IMR-90 (cell line): ENCODE data around the gene CREB3L1. TPM values are rescaled to one million over a fixed set of nuclear protein-coding genes. Genes with fewer than 3 reads are reported as not detected.

Source experiments
- ATAC-seq: fragments of 200-7000 bp; cut with Tn5 transposase; 2 replicates; pipeline ENCODE4 v1.9.1; 2020; ENCODE audit warnings: low read depth, mild to moderate bottlenecking, moderate library complexity
- BruUV-seq: library from RNA; stranded (reverse); fragments of 400-500 nt; replicated peaks from 2 replicates; lab custom pipeline; 2021; lab: Mats Ljungman, UMichigan
- CTCF ChIA-PET: fragments of 300-600 bp; formaldehyde crosslinking; extraction: SDS; loops from one replicate; lab custom pipeline; 2021; ENCODE audit warnings: antibody characterized with exemption; lab: Yijun Ruan, JAX
- POLR2A ChIA-PET: fragments of 300-600 bp; sonication (Branson Sonifier 250); formaldehyde crosslinking; loops from one replicate; lab custom pipeline; 2022; ENCODE audit warnings: antibody characterized with exemption; ENCODE audit not compliant: unreplicated experiment; lab: Charles Lee
- DNase-seq: peaks from one replicate; pipeline ENCODE4 v3.0.0; 2013
- H2AFZ ChIP-seq: replicated peaks from 2 replicates; pipeline ENCODE3; 2013; ENCODE audit warnings: low read length, mild to moderate bottlenecking; ENCODE audit not compliant: poor library complexity
- H2AK5ac ChIP-seq: 2 replicates; pipeline ENCODE4 v1.6.1; 2013; ENCODE audit warnings: low read depth, low read length, inconsistent platforms
- H2AK9ac ChIP-seq: replicated peaks from 2 replicates; pipeline ENCODE3; 2013; ENCODE audit warnings: mild to moderate bottlenecking, low read depth, low read length, moderate library complexity; ENCODE audit not compliant: poor library complexity
- H2BK120ac ChIP-seq: 2 replicates; pipeline ENCODE4 v1.6.1; 2013; ENCODE audit warnings: low read depth, low read length, inconsistent platforms
- H2BK15ac ChIP-seq: 3 replicates; pipeline ENCODE4 v1.6.1; 2013; ENCODE audit warnings: low read depth, low read length, inconsistent platforms
- H2BK20ac ChIP-seq: 2 replicates; pipeline ENCODE4 v1.6.1; 2013; ENCODE audit warnings: low read depth, mild to moderate bottlenecking, inconsistent platforms, low read length, moderate library complexity
- H2BK5ac ChIP-seq: 2 replicates; pipeline ENCODE4 v1.6.1; 2013; ENCODE audit warnings: mild to moderate bottlenecking, low read depth, low read length, inconsistent platforms; ENCODE audit not compliant: poor library complexity, severe bottlenecking
- H3K14ac ChIP-seq: replicated peaks from 2 replicates; pipeline ENCODE4 v1.6.1; 2013; ENCODE audit warnings: low read depth, low read length, inconsistent platforms
- H3K18ac ChIP-seq: 2 replicates; pipeline ENCODE4 v1.6.1; 2013; ENCODE audit warnings: low read depth, low read length, control low read depth
- H3K23ac ChIP-seq: 2 replicates; pipeline ENCODE4 v1.6.1; 2013; ENCODE audit warnings: low read depth, low read length, inconsistent platforms
- H3K27ac ChIP-seq: 2 replicates; pipeline ENCODE4 v1.5.1; 2013; ENCODE audit warnings: mild to moderate bottlenecking, control low read depth, low read length; ENCODE audit not compliant: insufficient read depth
- H3K27me3 ChIP-seq: 2 replicates; pipeline ENCODE4 v1.6.1; 2013; ENCODE audit warnings: low read length; ENCODE audit not compliant: control insufficient read depth, insufficient read depth
- H3K36me3 ChIP-seq: 2 replicates; pipeline ENCODE4 v1.6.1; 2013; ENCODE audit warnings: low read length, mixed read lengths; ENCODE audit not compliant: control insufficient read depth, insufficient read depth
- H3K4ac ChIP-seq: 2 replicates; pipeline ENCODE4 v1.6.1; 2013; ENCODE audit warnings: low read depth, low read length, inconsistent platforms
- H3K4me1 ChIP-seq: 2 replicates; pipeline ENCODE4 v1.6.1; 2013; ENCODE audit warnings: low read length, mixed read lengths; ENCODE audit not compliant: control insufficient read depth, insufficient read depth
- H3K4me2 ChIP-seq: 2 replicates; pipeline ENCODE4 v1.6.1; 2013; ENCODE audit warnings: low read depth, mild to moderate bottlenecking, control low read depth, low read length, moderate library complexity
- H3K4me3 ChIP-seq: 2 replicates; pipeline ENCODE4 v1.5.1; 2013; ENCODE audit warnings: low read depth, mild to moderate bottlenecking, control low read depth, low read length, moderate library complexity; ENCODE audit not compliant: insufficient read depth
- H3K56ac ChIP-seq: 2 replicates; pipeline ENCODE4 v1.6.1; 2013; ENCODE audit warnings: low read length, inconsistent platforms; ENCODE audit not compliant: insufficient read depth; ENCODE audit errors: extremely low read depth
- H3K79me1 ChIP-seq, 2 experiments: 2 replicates each; pipeline ENCODE4 v1.6.1; 2013; ENCODE audit warnings: low read length in 2 of 2, inconsistent platforms in 1 of 2, low read depth in 1 of 2
- H3K9ac ChIP-seq: 2 replicates; pipeline ENCODE4 v1.6.1; 2013; ENCODE audit warnings: low read depth, low read length, control low read depth
- H3K9me1 ChIP-seq: 2 replicates; pipeline ENCODE4 v1.6.1; 2013; ENCODE audit warnings: low read length, inconsistent platforms; ENCODE audit not compliant: insufficient read depth
- H3K9me3 ChIP-seq: 2 replicates; pipeline ENCODE4 v1.6.1; 2013; ENCODE audit warnings: low read length; ENCODE audit not compliant: control insufficient read depth, insufficient read depth
- H4K20me1 ChIP-seq: 2 replicates; pipeline ENCODE4 v1.6.1; 2013; ENCODE audit warnings: low read length, inconsistent platforms; ENCODE audit not compliant: insufficient read depth
- H4K5ac ChIP-seq: 2 replicates; pipeline ENCODE4 v1.6.1; 2013; ENCODE audit warnings: mild to moderate bottlenecking, low read depth, low read length, control low read depth
- H4K8ac ChIP-seq, 2 experiments: 2 replicates each; pipeline ENCODE4 v1.6.1; 2013; ENCODE audit warnings: low read depth in 2 of 2, low read length in 2 of 2, control low read depth in 1 of 2, inconsistent platforms in 1 of 2
- H4K91ac ChIP-seq: 2 replicates; pipeline ENCODE4 v1.6.1; 2013; ENCODE audit warnings: low read depth, low read length, inconsistent platforms; ENCODE audit not compliant: insufficient read depth
- BHLHE40 ChIP-seq: fragments of 150-350 bp; IDR thresholded peaks from 2 replicates; pipeline ENCODE4 v1.6.1; 2016; ENCODE audit warnings: mild to moderate bottlenecking, low read depth, low read length
- CEBPB ChIP-seq: IDR thresholded peaks from 2 replicates; pipeline ENCODE4 v1.6.1; 2012; ENCODE audit warnings: low read depth, low read length, improper control_type of control experiment
- CHD1 ChIP-seq: IDR thresholded peaks from 2 replicates; pipeline ENCODE4 v1.6.1; 2012; ENCODE audit warnings: low read depth, low read length, improper control_type of control experiment
- MAFK ChIP-seq: IDR thresholded peaks from 2 replicates; pipeline ENCODE4 v1.6.1; 2012; ENCODE audit warnings: low read depth, low read length, improper control_type of control experiment
- MAZ ChIP-seq: IDR thresholded peaks from 2 replicates; pipeline ENCODE4 v1.6.1; 2012; ENCODE audit warnings: low read depth, mild to moderate bottlenecking, low read length, improper control_type of control experiment, moderate library complexity, borderline replicate concordance
- MXI1 ChIP-seq: IDR thresholded peaks from 2 replicates; pipeline ENCODE4 v1.6.1; 2012; ENCODE audit warnings: low read depth, mild to moderate bottlenecking, low read length, moderate library complexity, borderline replicate concordance
- NFE2L2 ChIP-seq: fragments of 150-350 bp; IDR thresholded peaks from 2 replicates; pipeline ENCODE4 v1.6.1; 2016; ENCODE audit warnings: low read depth, mild to moderate bottlenecking, low read length
- POLR2A ChIP-seq: IDR thresholded peaks from 2 replicates; pipeline ENCODE4 v1.6.1; 2012; ENCODE audit warnings: mild to moderate bottlenecking, low read depth, low read length
- RAD21 ChIP-seq: IDR thresholded peaks from 2 replicates; pipeline ENCODE4 v1.6.1; 2012; ENCODE audit warnings: low read length, improper control_type of control experiment
- RCOR1 ChIP-seq: IDR thresholded peaks from 2 replicates; pipeline ENCODE4 v1.6.1; 2012; ENCODE audit warnings: mild to moderate bottlenecking, low read length, improper control_type of control experiment; ENCODE audit not compliant: insufficient replicate concordance
- WGBS, 2 experiments: methylation state at CpG; one replicate each; pipeline versions ENCODE4 v1.1.5 to v1.1.7; 2013; ENCODE audit warnings: missing lambda C conversion rate in 2 of 2; ENCODE audit not compliant: insufficient read length in 1 of 2; ENCODE audit errors: extremely low coverage in 2 of 2; 5-methylcytosine and 5-hydroxymethylcytosine counted together
- dilution Hi-C: fragments of 300-500 bp; cut with HindIII; formaldehyde crosslinking; loops from one replicate; pipeline ENCODE4 v1.14.3; 2018; ENCODE audit warnings: low sequenced_read_pairs; ENCODE audit not compliant: unreplicated experiment
- in situ Hi-C: fragments of 300-500 bp; cut with MboI; formaldehyde crosslinking; loops from 3 replicates; pipeline ENCODE4 v1.14.3; 2019; ENCODE audit warnings: low sequenced_read_pairs, inconsistent platforms, mixed read lengths
- intact Hi-C: fragments of 100-400 bp; cut with micrococcal nuclease; formaldehyde crosslinking; loops from 2 replicates; pipeline ENCODE4 v1.10.0; 2022
- polyA plus RNA-seq, 3 experiments: library from polyadenylated mRNA; depleted of rRNA; stranded (reverse); fragments of >200 nt; gene quantifications; 2 replicates each; pipeline ENCODE4 v1.2.3, GENCODE V29; 2012; ENCODE audit warnings: low replicate concordance in 1 of 3
- total RNA-seq: library from RNA; depleted of rRNA; stranded (reverse); fragments of >200 nt; gene quantifications from 2 replicates; pipeline ENCODE4 v1.2.3, GENCODE V29; 2012
- TF ChIP-seq, protein P1 (sequence below): fragments of 150-350 bp; IDR thresholded peaks from 2 replicates; pipeline ENCODE4 v1.6.1; 2016; ENCODE audit warnings: low read depth, mild to moderate bottlenecking, low read length, moderate library complexity, borderline replicate concordance
- TF ChIP-seq, protein P2 (sequence below): conservative IDR thresholded peaks from 2 replicates; pipeline ENCODE4 v1.5.1; 2012; ENCODE audit warnings: mild to moderate bottlenecking, low read depth, low read length, improper control_type of control experiment
- TF ChIP-seq, protein P3 (sequence below): fragments of 150-350 bp; IDR thresholded peaks from 2 replicates; pipeline ENCODE4 v1.6.1; 2017; ENCODE audit warnings: mild to moderate bottlenecking, antibody characterized with exemption, low read length, low read depth

Gene CREB3L1
- total and polyA plus RNA-seq, 2 of the 4 experiments (the other 2 are of a cell fraction): 8.1 to 82.3 TPM

DNA sequence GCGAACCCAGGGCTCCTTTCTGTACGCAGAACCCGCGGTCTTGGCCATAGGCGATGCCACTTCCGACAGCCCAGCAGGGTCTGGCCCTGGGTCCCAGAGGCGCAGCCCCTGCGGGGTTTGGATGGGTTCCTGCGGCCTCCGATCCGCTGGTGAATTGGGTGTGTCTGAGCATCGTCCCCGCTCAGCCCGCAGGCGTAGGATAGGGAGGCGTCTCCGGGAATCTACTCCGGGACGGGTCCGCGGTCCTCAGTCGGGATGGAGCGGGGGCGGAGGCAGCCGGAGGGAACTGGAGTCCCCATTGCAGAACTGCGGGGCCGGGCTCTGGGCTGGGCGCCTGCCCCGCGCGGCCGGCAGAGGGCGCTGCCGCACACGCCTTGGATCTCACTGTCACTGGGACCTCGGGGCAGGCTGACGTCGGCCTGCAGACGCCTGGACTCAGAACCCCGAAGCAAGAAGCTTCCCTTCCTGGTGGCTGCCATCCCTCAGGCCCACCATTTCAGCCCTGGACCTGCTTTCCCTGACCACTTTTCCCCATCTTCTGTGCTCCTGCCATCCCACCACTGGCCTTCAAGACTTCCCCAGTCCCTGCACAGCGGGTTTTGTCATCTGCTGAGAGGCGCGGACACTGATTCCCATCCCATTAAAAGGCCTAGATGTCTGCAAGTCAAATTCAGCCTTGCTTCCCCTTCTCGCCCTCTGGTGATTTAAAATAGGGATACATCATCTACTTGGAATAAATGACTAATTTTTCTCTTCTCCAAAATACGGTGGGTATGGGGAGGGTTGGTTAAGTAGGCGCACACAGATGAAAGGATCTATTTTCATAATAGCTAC is 38.3 kb upstream of the CREB3L1 start:
- Histone ChIP-seq H3K27me3 (no peaks in the 10 kb centered on the region), H4K5ac (peak overlapping the region; percentile 92), H3K4me2 (peak overlapping the region; percentile 80), H3K4me1 (peaks cover 29% of the 10 kb centered on the region), H3K18ac (peak overlapping the region; percentile 90), H3K23ac (peak overlapping the region; percentile 91), H2AK5ac (peak overlapping the region; percentile 86), H3K9me1 (peaks cover 10% of the 10 kb centered on the region), H3K4ac (peak overlapping the region; percentile 97), H2AK9ac (peak overlapping the region; percentile 92), H3K4me3 (peak overlapping the region; percentile 41), H3K56ac (peak overlapping the region; percentile 82; the same call in 1 of the 2 replicates), H3K36me3 (no peaks in the 10 kb centered on the region), H4K8ac (peak overlapping the region; percentile 72 to 97), H3K79me1 (peaks cover 9 to 46% of the 10 kb centered on the region in 2 experiments), H2BK15ac (peak overlapping the region; percentile 99; the same call in 2 of the 3 replicates), H2BK5ac (peak overlapping the region; percentile 82), H3K27ac (peak overlapping the region; percentile 84), H3K9ac (peak overlapping the region; percentile 78), H2BK20ac (peak overlapping the region; percentile 93), H3K14ac (peak overlapping the region; percentile 88), H4K20me1 (no peaks in the 10 kb centered on the region), H2AFZ (peak overlapping the region; percentile 97), H4K91ac (peak overlapping the region; percentile 92), H2BK120ac (peak overlapping the region; percentile 96), H3K9me3 (no peaks in the 10 kb centered on the region)
- DNase-seq (peak; percentile 84), ATAC-seq (peak; percentile 66)
- 3% methylated on average over 26 of the region's 46 CpGs; no CpG with 5 or more reads in 1 of the 2 experiments for WGBS, 2 experiments
- BruUV-seq: no TSS peak
- dilution Hi-C loops (no loop called here), intact Hi-C loops (loop anchor here (1.0 to 5.0 kb wide), 7 partner anchors 40 to 274 kb away; partner anchors contain the start of gene PHF21A), in situ Hi-C loops (no loop called here)
- ChIA-PET POLR2A (interaction anchor here (1.5 kb wide), 1 partner anchor 39 kb away, joined by 7 read pairs; no protein-coding TSS in a partner anchor), CTCF (interaction anchor here (0.6 to 3.1 kb wide), 13 partner anchors 9 to 233 kb away, joined by 3 to 27 read pairs (median 6); partner anchors contain the start of gene CREB3L1)
- TF ChIP-seq MAFK (no peak), MXI1 (peak; percentile 61; the same call in 1 of the 2 replicates), POLR2A (0 out of 2 replicates have a peak, but pooled peaks have one; percentile 6), MAZ (peak; percentile 80; the same call in 1 of the 2 replicates), CEBPB (no peak), RAD21 (peak; percentile 99), RCOR1 (no peak), BHLHE40 (no peak), CHD1 (peak; percentile 78; the same call in 1 of the 2 replicates), NFE2L2 (no peak)
- TF ChIP-seq, protein P1, sequence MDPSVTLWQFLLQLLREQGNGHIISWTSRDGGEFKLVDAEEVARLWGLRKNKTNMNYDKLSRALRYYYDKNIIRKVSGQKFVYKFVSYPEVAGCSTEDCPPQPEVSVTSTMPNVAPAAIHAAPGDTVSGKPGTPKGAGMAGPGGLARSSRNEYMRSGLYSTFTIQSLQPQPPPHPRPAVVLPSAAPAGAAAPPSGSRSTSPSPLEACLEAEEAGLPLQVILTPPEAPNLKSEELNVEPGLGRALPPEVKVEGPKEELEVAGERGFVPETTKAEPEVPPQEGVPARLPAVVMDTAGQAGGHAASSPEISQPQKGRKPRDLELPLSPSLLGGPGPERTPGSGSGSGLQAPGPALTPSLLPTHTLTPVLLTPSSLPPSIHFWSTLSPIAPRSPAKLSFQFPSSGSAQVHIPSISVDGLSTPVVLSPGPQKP: no peak
- TF ChIP-seq, protein P2, sequence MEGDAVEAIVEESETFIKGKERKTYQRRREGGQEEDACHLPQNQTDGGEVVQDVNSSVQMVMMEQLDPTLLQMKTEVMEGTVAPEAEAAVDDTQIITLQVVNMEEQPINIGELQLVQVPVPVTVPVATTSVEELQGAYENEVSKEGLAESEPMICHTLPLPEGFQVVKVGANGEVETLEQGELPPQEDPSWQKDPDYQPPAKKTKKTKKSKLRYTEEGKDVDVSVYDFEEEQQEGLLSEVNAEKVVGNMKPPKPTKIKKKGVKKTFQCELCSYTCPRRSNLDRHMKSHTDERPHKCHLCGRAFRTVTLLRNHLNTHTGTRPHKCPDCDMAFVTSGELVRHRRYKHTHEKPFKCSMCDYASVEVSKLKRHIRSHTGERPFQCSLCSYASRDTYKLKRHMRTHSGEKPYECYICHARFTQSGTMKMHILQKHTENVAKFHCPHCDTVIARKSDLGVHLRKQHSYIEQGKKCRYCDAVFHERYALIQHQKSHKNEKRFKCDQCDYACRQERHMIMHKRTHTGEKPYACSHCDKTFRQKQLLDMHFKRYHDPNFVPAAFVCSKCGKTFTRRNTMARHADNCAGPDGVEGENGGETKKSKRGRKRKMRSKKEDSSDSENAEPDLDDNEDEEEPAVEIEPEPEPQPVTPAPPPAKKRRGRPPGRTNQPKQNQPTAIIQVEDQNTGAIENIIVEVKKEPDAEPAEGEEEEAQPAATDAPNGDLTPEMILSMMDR: peak; percentile 99
- TF ChIP-seq, protein P3, sequence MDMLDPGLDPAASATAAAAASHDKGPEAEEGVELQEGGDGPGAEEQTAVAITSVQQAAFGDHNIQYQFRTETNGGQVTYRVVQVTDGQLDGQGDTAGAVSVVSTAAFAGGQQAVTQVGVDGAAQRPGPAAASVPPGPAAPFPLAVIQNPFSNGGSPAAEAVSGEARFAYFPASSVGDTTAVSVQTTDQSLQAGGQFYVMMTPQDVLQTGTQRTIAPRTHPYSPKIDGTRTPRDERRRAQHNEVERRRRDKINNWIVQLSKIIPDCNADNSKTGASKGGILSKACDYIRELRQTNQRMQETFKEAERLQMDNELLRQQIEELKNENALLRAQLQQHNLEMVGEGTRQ: no peak
